Upper lobe of left lung (tissue), 4 donors: ENCODE results near the gene ITSN1.

Experiments
- EP300 ChIP-seq, 4 donors: sonication (generic); formaldehyde crosslinking; IDR thresholded peaks; one replicate each; pipeline ENCODE4 v1.5.1; 2017; ENCODE audit warnings: antibody characterized with exemption in 4 of 4, control low read depth in 2 of 4
- POLR2A ChIP-seq, 4 donors: fragments of 450-650 bp; IDR thresholded peaks; one replicate each; pipeline ENCODE4 v1.5.1; 2016 to 2017; ENCODE audit warnings: antibody characterized with exemption in 4 of 4, mild to moderate bottlenecking in 2 of 4
- POLR2AphosphoS5 ChIP-seq, 2 donors: sonication (generic); formaldehyde crosslinking; IDR thresholded peaks; one replicate each; pipeline ENCODE4 v1.5.1; 2017; ENCODE audit warnings: antibody characterized with exemption in 2 of 2
- TF ChIP-seq, protein P1 (sequence below), 6 experiments: fragments of 450-650 bp in 4 of 6; fragments of 200-600 bp in 2 of 6; sonication (generic) in 2 of 6; IDR thresholded peaks; one replicate each; pipeline ENCODE4 v1.5.1; 2016 to 2019; ENCODE audit warnings: antibody characterized with exemption in 6 of 6

- TF ChIP-seq POLR2AphosphoS5 (IDR thresholded peaks at IDR 0.05) (no peak), POLR2A (IDR thresholded peaks at IDR 0.05) (no peak), EP300 (IDR thresholded peaks at IDR 0.05) (no peak)
- TF ChIP-seq, protein P1, sequence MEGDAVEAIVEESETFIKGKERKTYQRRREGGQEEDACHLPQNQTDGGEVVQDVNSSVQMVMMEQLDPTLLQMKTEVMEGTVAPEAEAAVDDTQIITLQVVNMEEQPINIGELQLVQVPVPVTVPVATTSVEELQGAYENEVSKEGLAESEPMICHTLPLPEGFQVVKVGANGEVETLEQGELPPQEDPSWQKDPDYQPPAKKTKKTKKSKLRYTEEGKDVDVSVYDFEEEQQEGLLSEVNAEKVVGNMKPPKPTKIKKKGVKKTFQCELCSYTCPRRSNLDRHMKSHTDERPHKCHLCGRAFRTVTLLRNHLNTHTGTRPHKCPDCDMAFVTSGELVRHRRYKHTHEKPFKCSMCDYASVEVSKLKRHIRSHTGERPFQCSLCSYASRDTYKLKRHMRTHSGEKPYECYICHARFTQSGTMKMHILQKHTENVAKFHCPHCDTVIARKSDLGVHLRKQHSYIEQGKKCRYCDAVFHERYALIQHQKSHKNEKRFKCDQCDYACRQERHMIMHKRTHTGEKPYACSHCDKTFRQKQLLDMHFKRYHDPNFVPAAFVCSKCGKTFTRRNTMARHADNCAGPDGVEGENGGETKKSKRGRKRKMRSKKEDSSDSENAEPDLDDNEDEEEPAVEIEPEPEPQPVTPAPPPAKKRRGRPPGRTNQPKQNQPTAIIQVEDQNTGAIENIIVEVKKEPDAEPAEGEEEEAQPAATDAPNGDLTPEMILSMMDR (IDR thresholded peaks at IDR 0.05): no peak
These were observed 56.0 kb downstream of the ITSN1 start for GRCh38 chr21:33698087-33698860.
